Measurements from ENCODE around the gene CUZD1.

GRCh38 chr10:122864194-122864592, 18.5 kb upstream of the CUZD1 start:
- no peak for TF ChIP-seq CTCF (IDR thresholded peaks at IDR 0.05; ENCODE audit: borderline replicate concordance, extremely low read depth, low read length, poor library complexity, severe bottlenecking)
- TF ChIP-seq EZH2 (IDR thresholded peaks at IDR 0.05; ENCODE audit: borderline replicate concordance, low read depth, low read length, severe bottlenecking) = no peak
